ENCODE results near the gene SLC30A2.

Gene SLC30A2

GRCh38 chr1:26044971-26045721 lies 772 bp downstream of the SLC30A2 start:
- H3K36me3 ChIP-seq (ENCODE audit: control insufficient read depth in 2 of 2, insufficient read depth in 1 of 2, low read length in 2 of 2), result no peaks in the 10 kb centered on the region
- POLR2A ChIA-PET, result interaction anchor here (0.6 kb wide), 1 partner anchor 10 kb away, joined by 3 read pairs; no protein-coding TSS in a partner anchor
- no peak overlapping the region for H3K4me3 ChIP-seq (ENCODE audit: low read depth, low read length)
- no peaks in the 10 kb centered on the region for H3K9me3 ChIP-seq (ENCODE audit: control insufficient read depth, insufficient read depth, low read depth, low read length)
- H3K27ac ChIP-seq (ENCODE audit: extremely low read depth, low read depth, low read length), result no peak overlapping the region
- peak; percentile 27; the same call in 1 of the 2 replicates for TF ChIP-seq KLF1 (tag by site-specific recombination; IDR thresholded peaks at IDR 0.05)
- TF ChIP-seq ZNF211 (tag by site-specific recombination; IDR thresholded peaks at IDR 0.05; ENCODE audit: low read depth), result no peak
- no peak for TF ChIP-seq PRDM1 (tag by site-specific recombination; IDR thresholded peaks at IDR 0.05)
- TF ChIP-seq ZNF571 (tag by site-specific recombination; IDR thresholded peaks at IDR 0.05), result no peak
- TF ChIP-seq, protein P1, sequence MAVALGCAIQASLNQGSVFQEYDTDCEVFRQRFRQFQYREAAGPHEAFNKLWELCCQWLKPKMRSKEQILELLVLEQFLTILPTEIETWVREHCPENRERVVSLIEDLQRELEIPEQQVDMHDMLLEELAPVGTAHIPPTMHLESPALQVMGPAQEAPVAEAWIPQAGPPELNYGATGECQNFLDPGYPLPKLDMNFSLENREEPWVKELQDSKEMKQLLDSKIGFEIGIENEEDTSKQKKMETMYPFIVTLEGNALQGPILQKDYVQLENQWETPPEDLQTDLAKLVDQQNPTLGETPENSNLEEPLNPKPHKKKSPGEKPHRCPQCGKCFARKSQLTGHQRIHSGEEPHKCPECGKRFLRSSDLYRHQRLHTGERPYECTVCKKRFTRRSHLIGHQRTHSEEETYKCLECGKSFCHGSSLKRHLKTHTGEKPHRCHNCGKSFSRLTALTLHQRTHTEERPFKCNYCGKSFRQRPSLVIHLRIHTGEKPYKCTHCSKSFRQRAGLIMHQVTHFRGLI (tag by site-specific recombination; IDR thresholded peaks at IDR 0.05), result no peak
- TF ChIP-seq ZNF175 (tag by site-specific recombination; IDR thresholded peaks at IDR 0.05), result no peak
- no peaks in the 10 kb centered on the region for H3K4me1 ChIP-seq (ENCODE audit: control insufficient read depth, insufficient read depth, low read length)
- CTCF ChIA-PET, result interaction anchor here (1.1 to 2.5 kb wide), 2 partner anchors 10 to 100 kb away, joined by 4 to 9 read pairs; no protein-coding TSS in a partner anchor

DNA sequence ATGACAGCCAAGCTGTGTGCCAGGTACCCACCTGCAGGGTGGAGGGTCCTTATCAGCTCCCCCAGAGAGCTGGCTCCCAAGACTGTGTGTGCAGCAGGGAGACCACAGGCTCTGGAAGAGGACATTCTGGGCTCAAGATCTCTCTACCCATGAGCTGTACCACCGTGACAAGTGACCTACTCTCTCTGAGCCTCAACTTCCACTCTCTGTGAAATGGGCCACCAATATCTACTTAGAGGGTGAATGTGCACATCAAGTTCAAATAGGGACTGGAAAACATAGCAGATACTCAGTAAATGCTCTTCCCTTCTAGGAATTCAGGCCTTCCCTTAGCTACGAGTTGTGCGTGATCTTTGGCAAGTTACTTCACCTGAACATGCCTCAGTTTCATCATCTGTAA lies 1.5 kb downstream of the SLC30A2 start:
- TF ChIP-seq ZNF24 (tag by site-specific recombination; IDR thresholded peaks at IDR 0.05) (no peak), ZNF157 (tag by site-specific recombination; IDR thresholded peaks at IDR 0.05) (no peak), ZNF660 (tag by site-specific recombination; IDR thresholded peaks at IDR 0.05) (no peak), TRIM28 (IDR thresholded peaks at IDR 0.05; ENCODE audit: borderline replicate concordance, low read length) (no peak), ZFP37 (tag by site-specific recombination; IDR thresholded peaks at IDR 0.05) (no peak), ZBTB48 (tag by site-specific recombination; IDR thresholded peaks at IDR 0.05) (no peak), WT1 (tag by site-specific recombination; IDR thresholded peaks at IDR 0.05) (no peak), ELK4 (IDR thresholded peaks at IDR 0.05; ENCODE audit: borderline replicate concordance, low read depth, low read length) (no peak), GFI1B (tag by site-specific recombination; IDR thresholded peaks at IDR 0.05) (no peak), RBAK (tag by site-specific recombination; IDR thresholded peaks at IDR 0.05) (no peak), FEZF1 (tag by site-specific recombination; IDR thresholded peaks at IDR 0.05) (no peak), GLIS1 (tag by site-specific recombination; IDR thresholded peaks at IDR 0.05) (no peak), ZFHX2 (tag by site-specific recombination; conservative IDR thresholded peaks at IDR 0.05) (no peak), ZNF211 (tag by site-specific recombination; IDR thresholded peaks at IDR 0.05; ENCODE audit: low read depth) (no peak), ZNF701 (tag by site-specific recombination; IDR thresholded peaks at IDR 0.05) (no peak)
- TF ChIP-seq, protein P2, sequence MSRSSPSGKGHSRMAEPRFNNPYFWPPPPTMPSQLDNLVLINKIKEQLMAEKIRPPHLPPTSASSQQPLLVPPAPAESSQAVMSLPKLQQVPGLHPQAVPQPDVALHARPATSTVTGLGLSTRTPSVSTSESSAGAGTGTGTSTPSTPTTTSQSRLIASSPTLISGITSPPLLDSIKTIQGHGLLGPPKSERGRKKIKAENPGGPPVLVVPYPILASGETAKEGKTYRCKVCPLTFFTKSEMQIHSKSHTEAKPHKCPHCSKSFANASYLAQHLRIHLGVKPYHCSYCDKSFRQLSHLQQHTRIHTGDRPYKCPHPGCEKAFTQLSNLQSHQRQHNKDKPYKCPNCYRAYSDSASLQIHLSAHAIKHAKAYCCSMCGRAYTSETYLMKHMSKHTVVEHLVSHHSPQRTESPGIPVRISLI (tag by site-specific recombination; IDR thresholded peaks at IDR 0.05), result no peak
- TF ChIP-seq, protein P3, sequence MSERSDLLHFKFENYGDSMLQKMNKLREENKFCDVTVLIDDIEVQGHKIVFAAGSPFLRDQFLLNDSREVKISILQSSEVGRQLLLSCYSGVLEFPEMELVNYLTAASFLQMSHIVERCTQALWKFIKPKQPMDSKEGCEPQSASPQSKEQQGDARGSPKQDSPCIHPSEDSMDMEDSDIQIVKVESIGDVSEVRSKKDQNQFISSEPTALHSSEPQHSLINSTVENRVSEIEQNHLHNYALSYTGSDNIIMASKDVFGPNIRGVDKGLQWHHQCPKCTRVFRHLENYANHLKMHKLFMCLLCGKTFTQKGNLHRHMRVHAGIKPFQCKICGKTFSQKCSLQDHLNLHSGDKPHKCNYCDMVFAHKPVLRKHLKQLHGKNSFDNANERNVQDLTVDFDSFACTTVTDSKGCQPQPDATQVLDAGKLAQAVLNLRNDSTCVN (tag by site-specific recombination; optimal IDR thresholded peaks at IDR 0.05), result no peak
- TF ChIP-seq, protein P4, sequence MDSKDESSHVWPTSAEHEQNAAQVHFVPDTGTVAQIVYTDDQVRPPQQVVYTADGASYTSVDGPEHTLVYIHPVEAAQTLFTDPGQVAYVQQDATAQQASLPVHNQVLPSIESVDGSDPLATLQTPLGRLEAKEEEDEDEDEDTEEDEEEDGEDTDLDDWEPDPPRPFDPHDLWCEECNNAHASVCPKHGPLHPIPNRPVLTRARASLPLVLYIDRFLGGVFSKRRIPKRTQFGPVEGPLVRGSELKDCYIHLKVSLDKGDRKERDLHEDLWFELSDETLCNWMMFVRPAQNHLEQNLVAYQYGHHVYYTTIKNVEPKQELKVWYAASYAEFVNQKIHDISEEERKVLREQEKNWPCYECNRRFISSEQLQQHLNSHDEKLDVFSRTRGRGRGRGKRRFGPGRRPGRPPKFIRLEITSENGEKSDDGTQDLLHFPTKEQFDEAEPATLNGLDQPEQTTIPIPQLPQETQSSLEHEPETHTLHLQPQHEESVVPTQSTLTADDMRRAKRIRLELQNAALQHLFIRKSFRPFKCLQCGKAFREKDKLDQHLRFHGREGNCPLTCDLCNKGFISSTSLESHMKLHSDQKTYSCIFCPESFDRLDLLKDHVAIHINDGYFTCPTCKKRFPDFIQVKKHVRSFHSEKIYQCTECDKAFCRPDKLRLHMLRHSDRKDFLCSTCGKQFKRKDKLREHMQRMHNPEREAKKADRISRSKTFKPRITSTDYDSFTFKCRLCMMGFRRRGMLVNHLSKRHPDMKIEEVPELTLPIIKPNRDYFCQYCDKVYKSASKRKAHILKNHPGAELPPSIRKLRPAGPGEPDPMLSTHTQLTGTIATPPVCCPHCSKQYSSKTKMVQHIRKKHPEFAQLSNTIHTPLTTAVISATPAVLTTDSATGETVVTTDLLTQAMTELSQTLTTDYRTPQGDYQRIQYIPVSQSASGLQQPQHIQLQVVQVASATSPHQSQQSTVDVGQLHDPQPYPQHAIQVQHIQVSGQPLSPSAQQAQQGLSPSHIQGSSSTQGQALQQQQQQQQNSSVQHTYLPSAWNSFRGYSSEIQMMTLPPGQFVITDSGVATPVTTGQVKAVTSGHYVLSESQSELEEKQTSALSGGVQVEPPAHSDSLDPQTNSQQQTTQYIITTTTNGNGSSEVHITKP (tag by site-specific recombination; IDR thresholded peaks at IDR 0.05), result no peak
- TF ChIP-seq, protein P5, sequence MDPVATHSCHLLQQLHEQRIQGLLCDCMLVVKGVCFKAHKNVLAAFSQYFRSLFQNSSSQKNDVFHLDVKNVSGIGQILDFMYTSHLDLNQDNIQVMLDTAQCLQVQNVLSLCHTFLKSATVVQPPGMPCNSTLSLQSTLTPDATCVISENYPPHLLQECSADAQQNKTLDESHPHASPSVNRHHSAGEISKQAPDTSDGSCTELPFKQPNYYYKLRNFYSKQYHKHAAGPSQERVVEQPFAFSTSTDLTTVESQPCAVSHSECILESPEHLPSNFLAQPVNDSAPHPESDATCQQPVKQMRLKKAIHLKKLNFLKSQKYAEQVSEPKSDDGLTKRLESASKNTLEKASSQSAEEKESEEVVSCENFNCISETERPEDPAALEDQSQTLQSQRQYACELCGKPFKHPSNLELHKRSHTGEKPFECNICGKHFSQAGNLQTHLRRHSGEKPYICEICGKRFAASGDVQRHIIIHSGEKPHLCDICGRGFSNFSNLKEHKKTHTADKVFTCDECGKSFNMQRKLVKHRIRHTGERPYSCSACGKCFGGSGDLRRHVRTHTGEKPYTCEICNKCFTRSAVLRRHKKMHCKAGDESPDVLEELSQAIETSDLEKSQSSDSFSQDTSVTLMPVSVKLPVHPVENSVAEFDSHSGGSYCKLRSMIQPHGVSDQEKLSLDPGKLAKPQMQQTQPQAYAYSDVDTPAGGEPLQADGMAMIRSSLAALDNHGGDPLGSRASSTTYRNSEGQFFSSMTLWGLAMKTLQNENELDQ (tag by site-specific recombination; IDR thresholded peaks at IDR 0.05; ENCODE audit: low read depth), result no peak
- no peaks in the 10 kb centered on the region for H3K36me3 ChIP-seq (ENCODE audit: control insufficient read depth in 2 of 2, insufficient read depth in 1 of 2, low read length in 2 of 2)
- H3K9me3 ChIP-seq (ENCODE audit: control insufficient read depth, insufficient read depth, low read depth, low read length), result no peaks in the 10 kb centered on the region
- no peaks in the 10 kb centered on the region for H3K4me1 ChIP-seq (ENCODE audit: control insufficient read depth, insufficient read depth, low read length)
- ChIA-PET CTCF (interaction anchor here (0.5 to 2.5 kb wide), 4 partner anchors 9 to 150 kb away, joined by 3 to 9 read pairs (median 6); no protein-coding TSS in a partner anchor), POLR2A (interaction anchor here (0.6 kb wide), 1 partner anchor 9 kb away, joined by 3 read pairs; no protein-coding TSS in a partner anchor)
- H3K4me3 ChIP-seq (ENCODE audit: low read depth, low read length), result no peak overlapping the region
- H3K27ac ChIP-seq (ENCODE audit: extremely low read depth, low read depth, low read length), result no peak overlapping the region
